HL-60/S4 treated with phorbol 12-myristate 13-acetate at 8.2 ng/mL for 4 days and 3 days (cell line): Measurements from ENCODE around the gene PHTF2.

Experiments
- in situ Hi-C: fragments of 300-500 bp; cut with MboI; formaldehyde crosslinking; loops from 2 replicates; pipeline ENCODE4 v1.15.0; 2022; ENCODE audit warnings: low sequenced_read_pairs

The PHTF2 gene

GRCh38 chr7:77918676-77919075 is 120.1 kb downstream of the PHTF2 start:
- in situ Hi-C loops, result no loop called here

DNA sequence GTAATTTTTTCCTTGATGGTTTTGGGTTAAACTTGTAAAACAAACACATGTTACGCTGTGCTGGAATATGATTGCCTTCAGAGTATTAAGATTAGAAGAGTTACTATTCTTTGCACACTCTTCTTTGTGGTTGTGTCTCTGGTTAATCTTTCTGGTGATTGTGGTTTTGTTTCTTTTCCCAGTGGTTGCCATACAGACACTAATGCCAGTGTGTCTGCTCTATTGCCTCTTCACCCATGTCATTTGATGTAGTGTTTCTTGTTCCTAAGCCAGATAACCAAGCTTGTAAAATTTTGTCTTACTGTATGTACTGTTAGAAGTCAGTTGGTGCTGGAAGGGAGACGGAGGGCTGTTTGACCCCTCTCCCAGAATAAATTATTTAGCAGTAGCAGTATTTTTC is 124.8 kb downstream of the PHTF2 start:
- in situ Hi-C loops, result no loop called here

GRCh38 chr7:77930496-77930895 is 131.9 kb downstream of the PHTF2 start:
- in situ Hi-C loops, result no loop called here

DNA sequence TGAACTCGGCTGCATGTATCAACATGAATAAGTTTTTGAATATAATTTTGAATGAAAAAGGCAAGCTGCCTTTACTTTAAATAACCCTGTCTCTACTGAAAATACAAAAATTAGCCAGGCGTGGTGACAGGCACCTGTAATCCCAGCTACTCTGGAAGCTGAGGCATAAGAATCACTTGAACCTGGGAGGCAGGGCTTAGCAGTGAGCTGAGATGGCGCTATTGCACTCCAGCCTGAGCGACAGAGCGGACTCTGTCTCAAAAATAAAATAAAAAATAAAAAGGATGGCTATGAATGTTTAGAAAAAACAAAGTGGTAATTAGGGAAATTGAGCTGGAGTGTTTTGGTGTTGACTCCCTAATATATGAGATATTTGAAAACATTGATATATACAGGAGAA is 133.3 kb downstream of the PHTF2 start:
- in situ Hi-C loops, result no loop called here

DNA sequence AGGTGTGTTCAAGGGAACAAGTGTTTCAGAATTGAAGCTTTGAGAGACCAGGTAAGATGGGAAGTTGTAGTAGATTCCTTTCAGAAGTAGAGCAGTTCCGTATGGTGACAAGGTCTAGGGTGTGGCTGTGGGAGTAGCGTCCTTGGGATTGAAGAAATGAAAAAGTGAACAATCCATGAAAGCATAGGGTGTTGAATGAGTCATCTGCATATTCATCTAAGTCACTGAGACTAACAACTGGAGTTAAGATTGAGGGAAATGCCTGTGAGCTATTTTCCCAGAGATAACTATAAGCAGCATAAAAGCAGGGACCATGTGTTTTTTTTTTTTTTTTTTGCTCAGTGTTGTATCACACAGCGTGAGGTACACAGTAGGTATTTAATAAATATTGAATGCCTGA is 134.8 kb downstream of the PHTF2 start:
- in situ Hi-C loops, result no loop called here

DNA sequence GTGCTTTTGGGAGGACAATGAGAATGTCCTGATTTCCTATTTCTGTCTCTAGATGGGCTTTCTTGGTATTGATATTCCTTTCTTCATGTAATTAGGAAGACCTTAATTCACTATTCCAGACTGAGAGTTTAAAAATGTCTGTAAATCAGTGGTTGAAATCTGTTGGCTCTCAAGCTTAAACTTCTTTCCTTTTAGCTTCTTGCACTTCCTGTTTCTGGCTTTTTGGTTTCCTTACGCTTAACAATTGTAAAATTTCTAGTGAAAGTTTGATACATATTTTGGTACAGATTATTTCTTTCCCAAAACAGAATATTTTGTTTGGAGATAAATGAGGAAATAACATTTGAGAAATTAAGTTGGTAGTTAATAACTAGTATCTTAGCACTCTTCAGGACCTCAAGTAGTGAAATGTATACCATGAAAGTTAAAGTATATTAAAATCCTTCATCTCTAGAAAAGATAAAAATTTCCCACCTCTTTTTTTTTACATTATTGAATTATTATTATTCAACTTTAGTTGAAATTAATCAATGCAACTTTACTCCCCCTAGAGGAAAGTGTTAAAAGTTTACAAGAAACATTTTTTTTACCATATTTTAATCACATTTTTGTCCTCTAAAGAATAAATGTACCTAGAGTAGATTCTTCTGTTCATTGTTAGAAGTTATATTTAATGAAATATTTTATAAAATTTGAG is 137.2 kb downstream of the PHTF2 start:
- in situ Hi-C loops, result no loop called here

GRCh38 chr7:77940647-77941046 is 142.1 kb downstream of the PHTF2 start:
- in situ Hi-C loops, result no loop called here

DNA sequence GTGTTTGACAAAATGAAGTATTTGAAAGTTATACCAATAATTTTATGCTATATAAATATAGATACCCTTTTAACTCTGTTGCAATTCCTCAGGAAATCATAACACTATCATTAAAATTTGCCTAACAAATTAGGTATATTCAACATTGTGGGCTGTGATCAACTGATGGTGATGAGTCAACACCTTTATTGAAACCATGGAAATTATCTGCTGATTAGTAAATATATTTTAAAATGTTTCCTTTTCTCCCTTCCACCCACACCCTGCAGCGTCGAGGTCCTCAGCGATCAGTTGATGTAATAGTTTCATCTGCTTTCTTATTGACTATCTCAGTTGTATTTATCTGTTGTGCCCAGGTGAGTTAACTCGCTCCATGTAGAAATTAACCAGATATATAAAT is 143.9 kb downstream of the PHTF2 start:
- in situ Hi-C loops, result no loop called here

GRCh38 chr7:77944183-77945182 is 145.9 kb downstream of the PHTF2 start:
- in situ Hi-C loops, result no loop called here

DNA sequence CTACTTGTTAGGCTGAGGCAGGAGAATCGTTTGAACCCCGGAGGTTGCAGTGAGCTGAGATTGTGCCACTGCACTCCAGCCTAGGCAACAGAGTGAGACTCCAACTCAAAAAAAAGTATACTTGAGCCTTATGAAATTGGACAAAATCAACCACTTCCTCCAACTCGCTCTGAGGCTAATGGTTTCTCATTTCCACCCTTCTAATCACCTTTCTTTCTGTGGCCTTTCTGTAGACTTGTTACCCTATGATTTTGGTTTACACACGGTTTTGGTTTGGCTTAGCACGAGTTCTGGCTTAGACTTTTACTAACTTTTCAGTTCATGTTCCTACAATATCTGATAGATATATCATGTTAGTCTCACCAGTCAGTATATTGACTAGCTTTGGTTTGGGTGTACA is 152.0 kb downstream of the PHTF2 start:
- in situ Hi-C loops, result no loop called here

DNA sequence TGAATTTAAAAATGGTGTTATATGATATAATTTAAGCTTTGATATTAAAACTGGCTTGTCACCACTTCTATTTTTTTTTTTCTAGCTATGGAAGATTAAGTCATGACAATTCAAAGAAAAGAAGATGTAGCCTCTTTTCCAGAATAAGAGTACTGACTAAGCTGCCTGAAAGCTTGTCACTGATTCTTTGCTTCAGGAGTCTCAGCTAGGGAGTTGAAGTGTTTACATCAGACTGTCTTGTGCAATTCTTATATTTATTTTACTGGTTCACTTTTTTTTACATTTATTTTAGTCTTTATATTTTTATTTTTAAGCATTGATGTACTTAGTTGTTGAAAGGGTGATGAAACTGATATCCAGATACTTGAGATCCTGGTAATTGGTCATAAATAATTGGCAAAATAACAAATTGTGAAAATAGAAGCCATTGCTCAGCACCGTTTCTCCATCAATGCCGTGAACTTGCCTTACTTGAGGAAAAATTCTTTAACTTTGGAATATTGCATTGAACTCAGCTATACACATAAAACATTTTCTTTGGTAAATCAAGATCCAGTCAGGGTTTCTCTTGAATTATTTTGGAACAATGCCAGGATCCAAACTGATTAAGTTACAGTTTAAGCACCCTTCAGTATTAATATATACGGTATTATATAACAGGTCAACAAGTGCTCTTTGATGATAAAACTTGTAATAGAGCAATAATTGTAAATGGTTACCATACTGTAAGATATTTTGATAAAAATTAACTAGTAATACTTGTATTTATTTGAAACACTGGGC is 156.4 kb downstream of the PHTF2 start:
- in situ Hi-C loops, result no loop called here

DNA sequence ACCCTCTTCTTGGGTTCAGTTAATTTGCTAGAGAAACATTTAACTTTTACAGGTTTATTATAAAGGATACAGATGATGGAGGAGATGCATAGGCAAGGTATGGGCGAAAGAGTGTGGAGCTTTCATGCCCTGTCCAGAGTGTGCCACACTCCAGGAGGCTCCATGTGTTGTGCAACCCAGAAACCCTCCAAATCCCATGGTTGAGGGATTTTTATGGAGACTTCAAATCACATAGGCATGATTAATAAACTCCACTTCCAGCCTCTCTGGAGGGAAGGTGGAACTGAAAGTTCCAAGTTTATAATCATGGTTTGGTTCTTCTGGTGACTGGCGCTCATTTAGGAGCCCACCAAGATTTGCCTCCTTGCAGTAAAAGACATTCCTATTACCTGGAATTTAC is 159.9 kb downstream of the PHTF2 start:
- in situ Hi-C loops, result no loop called here

- in situ Hi-C loops, result no loop called here
Measured at GRCh38 chr7:77959080-77959479, 160.5 kb downstream of the PHTF2 start.

DNA sequence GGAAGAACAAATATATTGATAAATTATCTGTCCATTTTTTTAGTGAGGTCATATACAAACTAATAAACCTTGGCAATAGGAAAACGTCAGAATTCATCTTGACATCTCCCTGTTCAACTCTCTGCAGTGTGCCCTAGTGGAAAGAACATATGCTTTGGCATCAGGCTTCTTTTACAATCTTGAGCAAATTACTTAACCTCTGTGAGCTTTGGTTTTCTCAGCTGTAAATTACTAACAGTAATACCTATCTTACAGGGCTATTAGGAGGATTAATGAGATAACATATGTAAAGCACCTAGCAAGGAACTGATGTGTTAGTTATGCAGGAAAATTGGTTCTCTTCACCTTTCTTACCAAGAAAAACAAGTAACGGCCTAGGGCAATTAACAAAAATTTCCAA is 161.8 kb downstream of the PHTF2 start:
- in situ Hi-C loops, result no loop called here

- in situ Hi-C loops, result no loop called here
Measured at GRCh38 chr7:77967429-77967828, 168.9 kb downstream of the PHTF2 start.

DNA sequence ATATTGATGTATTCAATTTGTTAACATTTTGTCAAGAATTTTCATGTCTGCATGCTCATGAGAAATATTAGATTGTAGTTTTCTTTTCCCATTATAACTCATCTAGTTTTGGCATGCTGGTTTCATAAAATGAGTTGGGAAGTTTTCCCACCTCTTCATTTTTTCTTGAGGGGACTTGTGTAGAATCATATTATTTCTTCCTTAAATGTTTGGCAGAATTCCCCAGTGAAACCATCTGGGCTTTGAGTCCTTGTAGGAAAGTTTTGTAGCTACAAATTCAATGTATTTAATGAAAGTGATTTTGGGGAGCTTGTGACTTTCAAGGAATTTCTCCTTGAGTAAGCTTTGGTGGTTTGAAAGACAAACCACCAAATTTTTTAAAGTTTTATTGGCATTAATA is 173.2 kb downstream of the PHTF2 start:
- in situ Hi-C loops, result no loop called here

DNA sequence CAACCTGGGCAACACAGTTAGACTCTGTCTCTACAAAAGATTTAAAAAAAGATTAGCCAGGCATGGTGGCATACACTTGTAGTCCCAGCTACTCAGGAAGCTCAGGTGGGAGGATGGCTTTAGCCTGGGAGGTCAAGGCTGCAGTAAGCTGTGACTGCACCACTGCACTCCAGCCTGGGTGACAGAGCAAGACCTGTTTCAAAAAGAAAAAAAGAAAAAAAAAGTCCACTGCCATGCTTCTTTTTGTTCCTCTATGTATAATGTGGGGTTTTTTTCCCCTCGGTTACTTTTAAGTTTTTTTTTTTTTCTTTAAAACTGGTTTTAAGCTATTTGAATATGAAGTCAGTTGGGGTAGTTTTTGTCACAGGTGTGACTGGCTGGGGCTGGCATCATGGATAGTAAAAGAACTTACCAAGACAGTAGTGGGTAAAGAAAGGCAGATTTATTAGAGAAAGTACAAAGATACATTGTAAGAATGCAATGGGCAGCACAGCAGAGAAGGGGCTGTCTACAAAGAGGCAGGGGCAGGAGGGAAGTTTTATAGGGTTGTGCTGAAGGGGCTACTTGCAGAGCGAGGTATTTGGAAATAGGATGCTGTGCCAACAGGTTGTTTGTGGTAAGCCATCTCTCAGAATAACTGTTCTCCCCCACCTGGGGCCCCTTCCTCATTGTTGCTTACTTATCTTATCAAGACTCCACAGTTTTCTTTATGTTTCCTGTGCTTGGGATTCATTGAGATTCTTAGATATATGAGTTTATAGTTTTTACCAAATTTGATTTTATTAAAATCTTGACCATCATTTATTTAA is 177.3 kb downstream of the PHTF2 start:
- in situ Hi-C loops, result no loop called here

DNA sequence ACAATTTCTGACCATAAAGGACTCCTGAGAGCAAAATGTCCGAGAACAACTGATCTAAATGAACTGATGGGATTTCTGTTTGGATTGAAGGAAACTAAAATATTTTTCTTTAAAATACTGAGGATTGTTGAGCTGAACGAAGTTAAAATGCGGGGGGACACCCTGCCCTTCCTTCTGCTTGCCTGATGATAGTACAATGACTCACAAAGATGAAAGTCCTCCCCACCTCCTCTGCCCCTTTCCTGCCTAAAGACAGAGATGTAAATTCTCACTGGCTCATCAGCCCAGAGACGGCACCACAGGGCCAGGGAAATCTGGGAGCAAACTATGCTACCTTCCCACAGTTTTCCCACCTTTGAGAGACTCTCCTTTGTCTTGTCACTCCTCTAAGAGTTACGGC is 180.6 kb downstream of the PHTF2 start:
- in situ Hi-C loops, result no loop called here

DNA sequence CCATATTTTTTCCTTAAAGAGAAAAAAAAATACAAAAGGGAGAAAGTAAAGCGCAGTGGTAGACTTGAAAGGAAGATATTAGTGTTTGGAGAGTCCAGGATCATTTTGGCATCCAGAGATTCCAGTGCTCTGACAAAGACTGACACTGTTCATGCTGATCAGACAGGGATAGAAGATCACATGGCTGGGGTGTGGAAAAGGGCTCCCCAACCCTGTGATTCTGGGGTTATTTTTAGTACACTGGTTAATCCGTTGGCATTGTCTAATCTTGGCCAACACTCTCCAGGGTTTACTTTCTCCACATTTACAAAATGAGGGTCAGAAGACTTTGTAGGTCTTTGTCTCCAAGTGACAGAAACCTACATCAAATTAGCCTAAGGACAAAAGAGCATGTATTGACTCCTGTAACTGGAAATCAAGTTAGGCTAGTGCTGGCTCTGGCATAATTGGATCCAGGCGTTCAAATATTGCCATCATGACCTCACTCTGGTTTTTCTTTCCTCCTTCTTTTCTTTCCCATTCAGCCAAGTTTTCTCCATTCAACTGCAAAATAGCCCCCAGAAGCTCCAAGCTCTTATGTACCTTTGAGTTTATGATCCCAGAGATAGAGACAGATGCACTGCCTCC is 181.6 kb downstream of the PHTF2 start:
- in situ Hi-C loops, result no loop called here

GRCh38 chr7:77982926-77983550 is 184.5 kb downstream of the PHTF2 start:
- in situ Hi-C loops, result no loop called here
